ENCODE results near the gene SCN2B.

DNA sequence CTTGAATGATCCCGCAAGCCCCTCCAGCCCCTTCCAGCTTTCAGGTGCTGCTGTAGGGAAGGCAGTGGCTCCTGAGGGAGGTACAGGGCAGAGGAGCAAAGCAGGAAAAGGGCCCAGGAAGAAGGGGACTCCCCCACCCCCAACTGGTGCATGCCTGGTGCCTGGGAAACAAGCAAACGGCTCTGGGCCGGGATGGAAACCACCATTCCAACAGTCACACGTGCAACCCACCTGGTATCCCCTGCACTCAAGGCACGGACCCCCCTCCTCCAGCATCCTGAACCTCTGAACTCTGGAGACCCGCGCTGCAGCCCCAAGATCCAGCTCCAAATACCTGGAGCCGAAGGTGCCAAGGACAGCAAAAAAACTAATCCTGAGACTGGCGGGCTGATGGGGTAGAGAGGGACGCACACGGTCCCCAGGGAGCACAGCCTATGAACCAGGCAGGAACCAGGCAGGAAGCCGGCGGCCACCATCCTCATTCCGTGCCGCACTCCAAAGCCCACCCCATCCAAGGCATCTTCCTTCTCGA is 24.4 kb downstream of the SCN2B start:
- TF ChIP-seq, protein P1, sequence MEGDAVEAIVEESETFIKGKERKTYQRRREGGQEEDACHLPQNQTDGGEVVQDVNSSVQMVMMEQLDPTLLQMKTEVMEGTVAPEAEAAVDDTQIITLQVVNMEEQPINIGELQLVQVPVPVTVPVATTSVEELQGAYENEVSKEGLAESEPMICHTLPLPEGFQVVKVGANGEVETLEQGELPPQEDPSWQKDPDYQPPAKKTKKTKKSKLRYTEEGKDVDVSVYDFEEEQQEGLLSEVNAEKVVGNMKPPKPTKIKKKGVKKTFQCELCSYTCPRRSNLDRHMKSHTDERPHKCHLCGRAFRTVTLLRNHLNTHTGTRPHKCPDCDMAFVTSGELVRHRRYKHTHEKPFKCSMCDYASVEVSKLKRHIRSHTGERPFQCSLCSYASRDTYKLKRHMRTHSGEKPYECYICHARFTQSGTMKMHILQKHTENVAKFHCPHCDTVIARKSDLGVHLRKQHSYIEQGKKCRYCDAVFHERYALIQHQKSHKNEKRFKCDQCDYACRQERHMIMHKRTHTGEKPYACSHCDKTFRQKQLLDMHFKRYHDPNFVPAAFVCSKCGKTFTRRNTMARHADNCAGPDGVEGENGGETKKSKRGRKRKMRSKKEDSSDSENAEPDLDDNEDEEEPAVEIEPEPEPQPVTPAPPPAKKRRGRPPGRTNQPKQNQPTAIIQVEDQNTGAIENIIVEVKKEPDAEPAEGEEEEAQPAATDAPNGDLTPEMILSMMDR (conservative IDR thresholded peaks at IDR 0.05 in 1 of 2, IDR thresholded peaks at IDR 0.05 in 1 of 2; ENCODE audit: extremely low read depth in 1 of 2, insufficient read depth in 1 of 2, low read depth in 1 of 2, low read length in 2 of 2), result no peak
- TF ChIP-seq EZH2 (IDR thresholded peaks at IDR 0.05; ENCODE audit: borderline replicate concordance, low read length), result no peak
